GM23338 (cell line): ENCODE data around the gene ETF1. TPM values are rescaled to one million over a fixed set of nuclear protein-coding genes. Genes with fewer than 3 reads are reported as not detected.

Source experiments
- ATAC-seq: fragments of 200-7000 bp; cut with Tn5 transposase; 3 replicates; pipeline ENCODE4 v1.9.1; 2020
- DNase-seq: peaks from one replicate; pipeline ENCODE4 v3.0.0-alpha.2; 2015; ENCODE audit warnings: low spot score
- H2AFZ ChIP-seq: fragments of 200-600 bp; sonication (generic); 2 replicates; pipeline ENCODE4 v1.8.0; 2016; ENCODE audit warnings: antibody characterized with exemption, mild to moderate bottlenecking, moderate library complexity
- H3F3A ChIP-seq: fragments of 200-600 bp; sonication (generic); replicated peaks from 2 replicates; pipeline ENCODE4 v1.8.0; 2017; ENCODE audit warnings: antibody characterized with exemption, mixed run types, low read depth
- H3K27ac ChIP-seq: fragments of 200-600 bp; sonication (generic); 2 replicates; pipeline ENCODE4 v1.6.1; 2016; ENCODE audit warnings: low read depth
- H3K27me3 ChIP-seq: fragments of 200-600 bp; sonication (generic); 2 replicates; pipeline ENCODE4 v1.8.0; 2016; ENCODE audit warnings: mild to moderate bottlenecking, mixed run types, moderate library complexity; ENCODE audit not compliant: insufficient read depth
- H3K36me3 ChIP-seq: fragments of 200-600 bp; sonication (generic); 2 replicates; pipeline ENCODE4 v1.8.0; 2016; ENCODE audit warnings: mild to moderate bottlenecking; ENCODE audit not compliant: insufficient read depth
- H3K4me1 ChIP-seq: fragments of 200-600 bp; sonication (generic); 2 replicates; pipeline ENCODE4 v1.8.0; 2016; ENCODE audit warnings: mild to moderate bottlenecking, moderate library complexity; ENCODE audit not compliant: insufficient read depth
- H3K4me2 ChIP-seq: fragments of 200-600 bp; sonication (generic); 2 replicates; pipeline ENCODE4 v1.7.1; 2017; ENCODE audit warnings: mixed run types
- H3K4me3 ChIP-seq: fragments of 200-600 bp; sonication (generic); 2 replicates; pipeline ENCODE4 v1.6.1; 2016; ENCODE audit warnings: mixed run types
- H3K79me2 ChIP-seq: fragments of 200-600 bp; sonication (generic); replicated peaks from 2 replicates; pipeline ENCODE4 v1.8.0; 2017; ENCODE audit warnings: mild to moderate bottlenecking; ENCODE audit not compliant: insufficient read depth
- H3K9me2 ChIP-seq: fragments of 200-600 bp; sonication (generic); 2 replicates; pipeline ENCODE4 v1.8.0; 2017; ENCODE audit not compliant: insufficient read depth
- H4K20me1 ChIP-seq: fragments of 200-600 bp; sonication (generic); replicated peaks from 2 replicates; pipeline ENCODE4 v1.8.0; 2017; ENCODE audit warnings: mild to moderate bottlenecking; ENCODE audit not compliant: insufficient read depth
- H3K27ac Mint-ChIP-seq: 2 replicates; pipeline ENCODE4 v1.8.0; 2020; ENCODE audit warnings: inconsistent platforms, mild to moderate bottlenecking, moderate library complexity, mixed read lengths
- H3K27me3 Mint-ChIP-seq: 3 replicates; pipeline ENCODE4 v1.8.0; 2022; ENCODE audit warnings: low read depth, mild to moderate bottlenecking, moderate library complexity, mixed read lengths, inconsistent platforms; ENCODE audit not compliant: insufficient read depth, poor library complexity
- H3K36me3 Mint-ChIP-seq: 3 replicates; pipeline ENCODE4 v1.8.0; 2021; ENCODE audit warnings: low read depth, mild to moderate bottlenecking, inconsistent platforms, moderate library complexity, mixed read lengths
- H3K4me1 Mint-ChIP-seq: 3 replicates; pipeline ENCODE4 v1.8.0; 2020; ENCODE audit warnings: mild to moderate bottlenecking, inconsistent platforms, mixed read lengths
- H3K4me3 Mint-ChIP-seq: 3 replicates; pipeline ENCODE4 v1.8.0; 2021; ENCODE audit warnings: moderate library complexity, mild to moderate bottlenecking, inconsistent platforms, mixed read lengths
- H3K9me3 Mint-ChIP-seq: 3 replicates; pipeline ENCODE4 v1.8.0; 2020; ENCODE audit warnings: moderate library complexity, mild to moderate bottlenecking, inconsistent platforms, mixed read lengths
- CREB1 ChIP-seq: fragments of 250-450 bp; sonication (Bioruptor Pico); IDR thresholded peaks from 2 replicates; pipeline ENCODE4 v1.5.0; 2020; ENCODE audit warnings: low read depth, mild to moderate bottlenecking, moderate library complexity
- CTCF ChIP-seq, 2 experiments: fragments of 200-600 bp in 1 of 2; sonication (generic) in 1 of 2; conservative IDR thresholded peaks; 2 replicates each; pipeline versions ENCODE4 v1.5.1 to v1.6.1; 2016 to 2017; ENCODE audit warnings: antibody characterized with exemption in 2 of 2, low read depth in 2 of 2, mild to moderate bottlenecking in 2 of 2, moderate library complexity in 1 of 2
- EZH2 ChIP-seq: fragments of 200-600 bp; sonication (generic); IDR thresholded peaks from one replicate; pipeline ENCODE4 v1.8.0; 2017; ENCODE audit warnings: antibody characterized with exemption, mild to moderate bottlenecking, low read depth; ENCODE audit not compliant: unreplicated experiment
- EZH2phosphoT487 ChIP-seq: fragments of 200-600 bp; sonication (generic); IDR thresholded peaks from one replicate; pipeline ENCODE4 v1.8.1; 2018; ENCODE audit warnings: antibody characterized with exemption; ENCODE audit not compliant: unreplicated experiment
- JUNB ChIP-seq: IDR thresholded peaks from one replicate; pipeline ENCODE4 v1.6.1; 2016; ENCODE audit warnings: antibody characterized with exemption; ENCODE audit not compliant: unreplicated experiment
- NANOG ChIP-seq: IDR thresholded peaks from 2 replicates; pipeline ENCODE4 v1.6.1; 2016; ENCODE audit warnings: antibody characterized with exemption, borderline replicate concordance
- POLR2AphosphoS5 ChIP-seq: IDR thresholded peaks from 2 replicates; pipeline ENCODE4 v1.6.1; 2016; ENCODE audit warnings: antibody characterized with exemption, low read depth
- ZNF114 ChIP-seq: fragments of 250-450 bp; sonication (Bioruptor Pico); IDR thresholded peaks from 2 replicates; pipeline ENCODE4 v1.5.0; 2020; ENCODE audit warnings: mild to moderate bottlenecking, moderate library complexity
- polyA plus RNA-seq: library from polyadenylated mRNA; unstranded; fragments of >200 nt; fragmentation: Nextera tagmentation; extraction: Ambion mirVana; gene quantifications from 2 replicates; pipeline ENCODE4 v1.2.1, GENCODE V29; 2016
- total RNA-seq: library from RNA; depleted of rRNA; stranded (reverse); fragments of >200 nt; shearing (Covaris generic); gene quantifications from 2 replicates; pipeline ENCODE4 v1.2.3, GENCODE V29; 2014
- TF ChIP-seq, protein P1 (sequence below): IDR thresholded peaks from 2 replicates; pipeline ENCODE4 v1.6.1; 2016; ENCODE audit warnings: antibody characterized with exemption
- TF ChIP-seq, protein P2 (sequence below): fragments of 250-450 bp; sonication (Bioruptor Pico); IDR thresholded peaks from 2 replicates; pipeline ENCODE4 v1.5.0; 2020; ENCODE audit warnings: mild to moderate bottlenecking, moderate library complexity

The ETF1 gene
- total and polyA plus RNA-seq, 2 experiments from 2014 or later, result 68.9 to 136 TPM

DNA sequence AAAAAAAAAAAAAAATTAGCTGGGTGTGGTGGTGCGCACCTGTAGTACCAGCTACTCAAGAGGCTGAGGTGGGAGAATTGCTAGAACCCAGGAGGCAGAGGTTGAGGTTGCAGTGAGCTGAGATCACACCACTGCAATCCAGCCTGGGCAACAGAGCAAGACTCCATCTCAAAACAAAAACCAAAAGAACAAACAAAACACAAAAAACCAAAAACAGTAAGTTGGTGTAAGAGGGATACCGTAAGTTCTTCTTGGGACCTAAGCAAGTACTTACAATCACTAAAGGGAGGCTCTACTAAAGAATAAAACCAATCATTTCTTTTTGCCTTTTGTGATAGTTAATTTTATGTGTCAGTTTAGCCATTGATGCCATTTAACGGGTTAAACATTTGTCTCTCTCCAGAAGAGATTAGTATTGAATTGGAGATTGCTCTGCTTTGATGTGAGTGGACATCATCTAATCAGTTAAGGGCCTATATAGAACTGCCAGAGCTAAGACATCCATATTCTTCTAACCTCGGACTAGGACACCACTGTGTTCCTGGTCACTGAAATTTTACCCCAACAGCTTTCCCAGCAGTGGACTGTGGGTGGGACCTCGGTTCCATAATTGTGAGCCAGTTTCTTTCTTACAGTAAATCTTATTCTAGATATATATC is 10.5 kb upstream of the ETF1 start (continued):
- TF ChIP-seq EZH2 (no peak), JUNB (no peak), CREB1 (CRISPR knock-in tag) (no peak), CTCF (conservative IDR thresholded peaks at IDR 0.05; ENCODE audit: low read depth in 2 of 2) (no peak)

DNA sequence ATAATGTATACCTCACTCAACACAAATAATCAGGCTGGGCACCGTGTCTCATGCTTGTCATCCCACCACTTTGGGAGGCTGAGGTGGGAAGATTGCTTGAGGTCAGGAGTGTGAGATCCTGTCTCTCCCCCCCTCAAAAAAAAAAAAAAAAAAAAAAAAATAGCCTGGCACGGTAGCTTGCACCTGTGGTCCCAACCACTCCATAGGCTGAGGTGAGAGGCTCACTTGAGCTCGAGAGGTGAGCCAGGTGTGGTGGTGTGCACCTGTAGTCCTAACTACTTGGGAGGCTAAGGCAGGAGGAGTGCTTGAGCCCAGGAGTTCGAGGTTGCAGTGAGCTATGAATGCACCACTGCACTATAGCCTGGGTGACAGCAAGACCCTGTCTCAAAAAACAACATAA is 9.6 kb upstream of the ETF1 start:
- H3K4me3 Mint-ChIP-seq, result no peak overlapping the region; the same call in 2 of the 3 replicates
- H3K4me3 ChIP-seq, result no peak overlapping the region
- no peak for DNase-seq
- ATAC-seq, result peak; percentile 16; the same call in 2 of the 3 replicates
- peaks cover 35% of the 10 kb centered on the region for H3K79me2 ChIP-seq
- no peaks in the 10 kb centered on the region; the same call in 2 of the 3 replicates for H3K4me1 Mint-ChIP-seq
- peaks cover 40% of the 10 kb centered on the region for H4K20me1 ChIP-seq
- no peak for TF ChIP-seq ZNF114
- TF ChIP-seq POLR2AphosphoS5, result peak; percentile 9; the same call in 1 of the 2 replicates
- peaks cover 53% of the 10 kb centered on the region for H3F3A ChIP-seq
- H3K27ac ChIP-seq, result no peak overlapping the region; the same call in 1 of the 2 replicates
- no peaks in the 10 kb centered on the region for H3K4me1 ChIP-seq
- no peaks in the 10 kb centered on the region for H3K9me3 Mint-ChIP-seq
- H3K27me3 ChIP-seq, result no peaks in the 10 kb centered on the region
- no peak overlapping the region for H2AFZ ChIP-seq
- no peak overlapping the region for H3K4me2 ChIP-seq
- H3K27ac Mint-ChIP-seq, result 0 out of 2 replicates have a peak overlapping the region, but pooled peaks have one; percentile 2
- H3K36me3 ChIP-seq, result peaks cover 31% of the 10 kb centered on the region
- peaks cover 11% of the 10 kb centered on the region for H3K27me3 Mint-ChIP-seq
- H3K9me2 ChIP-seq, result no peaks in the 10 kb centered on the region
- peaks cover 57% of the 10 kb centered on the region for H3K36me3 Mint-ChIP-seq

GRCh38 chr5:138549414-138549813 is 6.4 kb upstream of the ETF1 start:
- H3K4me1 Mint-ChIP-seq, result peaks cover 7% of the 10 kb centered on the region; the same call in 2 of the 3 replicates
- H3K27me3 Mint-ChIP-seq, result peaks cover 13% of the 10 kb centered on the region
- Histone ChIP-seq H3K27me3 (no peaks in the 10 kb centered on the region), H4K20me1 (peaks cover 40% of the 10 kb centered on the region; the same call in 1 of the 2 replicates), H3K27ac (no peak overlapping the region), H3K36me3 (no peaks in the 10 kb centered on the region; the same call in 1 of the 2 replicates), H3F3A (peaks cover 25% of the 10 kb centered on the region), H3K4me1 (peaks cover 12% of the 10 kb centered on the region), H3K4me3 (no peak overlapping the region), H3K79me2 (peaks cover 64% of the 10 kb centered on the region), H3K4me2 (no peak overlapping the region), H2AFZ (no peak overlapping the region), H3K9me2 (no peaks in the 10 kb centered on the region)
- H3K27ac Mint-ChIP-seq, result no peak overlapping the region
- no peak for DNase-seq
- no peak overlapping the region for H3K4me3 Mint-ChIP-seq
- ATAC-seq, result no peak
- H3K36me3 Mint-ChIP-seq, result peaks cover 24% of the 10 kb centered on the region
- no peaks in the 10 kb centered on the region for H3K9me3 Mint-ChIP-seq
- TF ChIP-seq, protein P1, sequence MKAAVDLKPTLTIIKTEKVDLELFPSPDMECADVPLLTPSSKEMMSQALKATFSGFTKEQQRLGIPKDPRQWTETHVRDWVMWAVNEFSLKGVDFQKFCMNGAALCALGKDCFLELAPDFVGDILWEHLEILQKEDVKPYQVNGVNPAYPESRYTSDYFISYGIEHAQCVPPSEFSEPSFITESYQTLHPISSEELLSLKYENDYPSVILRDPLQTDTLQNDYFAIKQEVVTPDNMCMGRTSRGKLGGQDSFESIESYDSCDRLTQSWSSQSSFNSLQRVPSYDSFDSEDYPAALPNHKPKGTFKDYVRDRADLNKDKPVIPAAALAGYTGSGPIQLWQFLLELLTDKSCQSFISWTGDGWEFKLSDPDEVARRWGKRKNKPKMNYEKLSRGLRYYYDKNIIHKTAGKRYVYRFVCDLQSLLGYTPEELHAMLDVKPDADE, result no peak
- TF ChIP-seq, protein P2, sequence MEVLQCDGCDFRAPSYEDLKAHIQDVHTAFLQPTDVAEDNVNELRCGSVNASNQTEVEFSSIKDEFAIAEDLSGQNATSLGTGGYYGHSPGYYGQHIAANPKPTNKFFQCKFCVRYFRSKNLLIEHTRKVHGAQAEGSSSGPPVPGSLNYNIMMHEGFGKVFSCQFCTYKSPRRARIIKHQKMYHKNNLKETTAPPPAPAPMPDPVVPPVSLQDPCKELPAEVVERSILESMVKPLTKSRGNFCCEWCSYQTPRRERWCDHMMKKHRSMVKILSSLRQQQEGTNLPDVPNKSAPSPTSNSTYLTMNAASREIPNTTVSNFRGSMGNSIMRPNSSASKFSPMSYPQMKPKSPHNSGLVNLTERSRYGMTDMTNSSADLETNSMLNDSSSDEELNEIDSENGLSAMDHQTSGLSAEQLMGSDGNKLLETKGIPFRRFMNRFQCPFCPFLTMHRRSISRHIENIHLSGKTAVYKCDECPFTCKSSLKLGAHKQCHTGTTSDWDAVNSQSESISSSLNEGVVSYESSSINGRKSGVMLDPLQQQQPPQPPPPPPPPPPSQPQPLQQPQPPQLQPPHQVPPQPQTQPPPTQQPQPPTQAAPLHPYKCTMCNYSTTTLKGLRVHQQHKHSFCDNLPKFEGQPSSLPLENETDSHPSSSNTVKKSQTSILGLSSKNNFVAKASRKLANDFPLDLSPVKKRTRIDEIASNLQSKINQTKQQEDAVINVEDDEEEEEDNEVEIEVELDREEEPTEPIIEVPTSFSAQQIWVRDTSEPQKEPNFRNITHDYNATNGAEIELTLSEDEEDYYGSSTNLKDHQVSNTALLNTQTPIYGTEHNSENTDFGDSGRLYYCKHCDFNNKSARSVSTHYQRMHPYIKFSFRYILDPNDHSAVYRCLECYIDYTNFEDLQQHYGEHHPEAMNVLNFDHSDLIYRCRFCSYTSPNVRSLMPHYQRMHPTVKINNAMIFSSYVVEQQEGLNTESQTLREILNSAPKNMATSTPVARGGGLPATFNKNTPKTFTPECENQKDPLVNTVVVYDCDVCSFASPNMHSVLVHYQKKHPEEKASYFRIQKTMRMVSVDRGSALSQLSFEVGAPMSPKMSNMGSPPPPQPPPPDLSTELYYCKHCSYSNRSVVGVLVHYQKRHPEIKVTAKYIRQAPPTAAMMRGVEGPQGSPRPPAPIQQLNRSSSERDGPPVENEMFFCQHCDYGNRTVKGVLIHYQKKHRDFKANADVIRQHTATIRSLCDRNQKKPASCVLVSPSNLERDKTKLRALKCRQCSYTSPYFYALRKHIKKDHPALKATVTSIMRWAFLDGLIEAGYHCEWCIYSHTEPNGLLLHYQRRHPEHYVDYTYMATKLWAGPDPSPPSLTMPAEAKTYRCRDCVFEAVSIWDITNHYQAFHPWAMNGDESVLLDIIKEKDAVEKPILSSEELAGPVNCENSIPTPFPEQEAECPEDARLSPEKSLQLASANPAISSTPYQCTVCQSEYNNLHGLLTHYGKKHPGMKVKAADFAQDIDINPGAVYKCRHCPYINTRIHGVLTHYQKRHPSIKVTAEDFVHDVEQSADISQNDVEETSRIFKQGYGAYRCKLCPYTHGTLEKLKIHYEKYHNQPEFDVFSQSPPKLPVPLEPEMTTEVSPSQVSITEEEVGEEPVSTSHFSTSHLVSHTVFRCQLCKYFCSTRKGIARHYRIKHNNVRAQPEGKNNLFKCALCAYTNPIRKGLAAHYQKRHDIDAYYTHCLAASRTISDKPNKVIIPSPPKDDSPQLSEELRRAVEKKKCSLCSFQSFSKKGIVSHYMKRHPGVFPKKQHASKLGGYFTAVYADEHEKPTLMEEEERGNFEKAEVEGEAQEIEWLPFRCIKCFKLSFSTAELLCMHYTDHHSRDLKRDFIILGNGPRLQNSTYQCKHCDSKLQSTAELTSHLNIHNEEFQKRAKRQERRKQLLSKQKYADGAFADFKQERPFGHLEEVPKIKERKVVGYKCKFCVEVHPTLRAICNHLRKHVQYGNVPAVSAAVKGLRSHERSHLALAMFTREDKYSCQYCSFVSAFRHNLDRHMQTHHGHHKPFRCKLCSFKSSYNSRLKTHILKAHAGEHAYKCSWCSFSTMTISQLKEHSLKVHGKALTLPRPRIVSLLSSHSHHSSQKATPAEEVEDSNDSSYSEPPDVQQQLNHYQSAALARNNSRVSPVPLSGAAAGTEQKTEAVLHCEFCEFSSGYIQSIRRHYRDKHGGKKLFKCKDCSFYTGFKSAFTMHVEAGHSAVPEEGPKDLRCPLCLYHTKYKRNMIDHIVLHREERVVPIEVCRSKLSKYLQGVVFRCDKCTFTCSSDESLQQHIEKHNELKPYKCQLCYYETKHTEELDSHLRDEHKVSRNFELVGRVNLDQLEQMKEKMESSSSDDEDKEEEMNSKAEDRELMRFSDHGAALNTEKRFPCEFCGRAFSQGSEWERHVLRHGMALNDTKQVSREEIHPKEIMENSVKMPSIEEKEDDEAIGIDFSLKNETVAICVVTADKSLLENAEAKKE (CRISPR knock-in tag), result no peak
- TF ChIP-seq JUNB, result no peak
- TF ChIP-seq ZNF114, result no peak
- no peak for TF ChIP-seq EZH2phosphoT487
- no peak for TF ChIP-seq NANOG
- TF ChIP-seq CREB1 (CRISPR knock-in tag), result no peak
